GM19395 (cell line): ENCODE results near the gene MYL12B.
"Not testable (repeated sequence)": the region's sequence is repeated elsewhere in the genome, so short reads cannot be mapped to it uniquely, and the experiment has no call there.

ENCODE experiments used
- ATAC-seq: cut with Tn5 transposase; IDR thresholded peaks from one replicate; pipeline ENCODE4 v1.9.1; 2021; ENCODE audit warnings: mild to moderate bottlenecking, moderate library complexity; ENCODE audit not compliant: unreplicated experiment

MYL12B gene

DNA sequence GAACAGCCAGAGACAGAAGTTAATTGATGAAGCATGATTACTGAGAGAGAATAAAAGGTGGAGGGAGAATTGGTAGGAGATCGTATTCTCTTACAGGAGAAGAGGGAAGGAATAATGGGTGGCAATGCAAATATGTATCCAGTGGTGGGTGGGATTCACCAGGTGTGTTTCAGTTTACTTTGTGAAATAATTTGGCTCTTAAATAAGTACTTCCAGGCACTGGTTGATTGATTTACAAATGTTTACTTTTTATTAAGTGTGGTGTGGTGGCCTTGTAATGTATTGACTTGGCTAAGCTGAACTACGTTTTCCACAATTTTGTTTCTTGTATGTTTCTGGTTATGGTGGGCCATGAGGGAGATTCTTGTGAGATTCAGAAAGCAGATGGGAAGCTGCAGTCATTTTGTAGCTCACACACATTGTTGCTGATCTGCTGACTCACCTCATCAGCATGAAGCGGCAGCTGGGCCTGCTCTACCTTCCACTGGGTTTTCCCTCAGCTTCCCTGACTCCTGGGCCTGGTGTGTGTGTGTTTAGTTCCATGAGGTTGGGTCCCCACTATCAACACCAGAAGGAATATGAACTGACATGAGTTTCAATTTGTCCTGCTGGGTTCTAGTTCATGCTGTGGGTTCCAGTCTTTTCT lies 32.6 kb downstream of the MYL12B start:
- no peak for ATAC-seq

DNA sequence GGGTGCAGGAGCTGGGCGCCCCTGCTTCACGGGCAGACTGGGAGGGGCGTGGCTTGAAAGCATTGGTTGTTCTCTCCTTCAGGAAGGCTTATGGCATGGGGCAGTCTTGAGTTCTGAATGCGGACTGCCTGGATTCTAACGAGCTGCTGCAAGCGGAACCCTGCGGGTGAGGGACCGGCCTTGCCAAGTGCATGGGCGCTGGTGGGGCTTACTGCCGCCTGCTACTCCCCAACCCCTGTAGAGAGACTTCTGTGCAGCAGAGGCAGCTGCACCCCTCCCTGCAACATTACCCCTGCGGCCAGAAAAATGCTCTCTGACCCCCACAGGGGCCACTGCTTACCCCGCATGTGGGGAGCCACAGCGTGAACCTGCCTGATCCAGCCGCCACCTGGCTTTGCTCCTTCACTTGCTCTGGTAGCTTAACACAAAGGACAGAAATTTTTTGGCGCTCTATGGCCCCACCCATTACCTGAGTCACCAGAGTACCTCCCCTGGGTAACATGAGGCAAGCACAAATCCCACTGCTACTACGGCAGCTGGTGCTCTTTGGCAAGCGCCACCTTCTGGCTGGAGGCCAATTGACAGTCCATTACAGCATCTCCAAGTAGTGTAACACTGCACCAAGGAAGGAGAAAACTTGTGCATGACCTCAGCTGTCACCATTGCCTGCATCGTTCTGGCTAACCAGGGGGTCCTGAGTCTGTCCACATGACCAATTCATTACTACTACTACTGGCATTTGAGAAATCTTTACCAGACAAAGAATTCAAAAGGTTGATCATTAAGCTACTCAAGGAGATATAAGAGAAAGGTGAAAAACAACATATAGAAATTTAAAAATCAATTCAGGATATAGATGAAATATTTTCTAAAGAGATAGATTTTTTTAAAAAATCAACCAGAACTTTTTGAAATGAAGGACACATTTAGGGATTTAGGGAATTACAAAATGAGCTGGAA lies 35.4 kb downstream of the MYL12B start:
- ATAC-seq: peak; percentile 99

GRCh38 chr18:3304832-3305231 lies 42.9 kb downstream of the MYL12B start:
- ATAC-seq: no peak

DNA sequence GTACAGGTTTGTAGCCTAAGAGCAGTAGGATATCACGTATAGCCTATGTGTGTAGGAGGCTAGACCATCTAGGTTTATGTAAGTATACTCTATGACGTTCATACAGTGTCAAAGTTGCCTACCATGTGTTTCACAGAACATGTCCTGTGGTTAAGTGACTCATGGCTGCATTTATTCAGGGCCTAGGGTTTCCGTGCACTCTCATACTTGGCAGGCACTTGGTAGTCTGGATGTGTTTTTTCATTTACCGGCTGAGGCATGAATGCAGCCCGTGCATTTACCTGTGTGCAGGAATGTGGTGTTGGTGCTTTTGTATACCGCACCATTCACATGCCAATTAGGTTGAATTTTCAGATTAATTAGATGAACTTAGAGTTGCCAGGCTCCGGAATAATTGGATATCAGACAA lies 43.4 kb downstream of the MYL12B start:
- no peak for ATAC-seq

- no peak for ATAC-seq
Observed at GRCh38 chr18:3305933-3306332, 44.0 kb downstream of the MYL12B start.

GRCh38 chr18:3306391-3306790 lies 44.5 kb downstream of the MYL12B start:
- no peak for ATAC-seq

DNA sequence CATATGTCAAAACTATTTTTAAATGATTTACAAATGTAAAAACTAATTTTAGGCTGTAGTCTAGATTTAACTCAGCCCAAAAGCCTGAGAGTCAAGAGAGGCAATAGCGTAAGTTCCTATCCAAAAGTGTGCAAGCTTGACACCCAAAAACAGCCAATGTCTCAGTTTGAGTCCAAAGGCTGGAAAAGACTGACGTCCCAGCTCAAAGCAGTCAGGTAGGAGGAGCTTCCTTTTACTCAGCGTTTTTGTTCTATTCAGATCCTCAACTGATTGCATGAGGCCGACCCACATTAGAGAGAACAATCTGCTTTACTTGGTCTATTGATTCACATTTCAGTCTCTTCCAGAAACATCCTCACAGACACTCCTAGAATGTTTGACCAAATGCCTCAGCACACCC lies 51.8 kb downstream of the MYL12B start:
- no peak for ATAC-seq

GRCh38 chr18:3315344-3315743 lies 53.4 kb downstream of the MYL12B start:
- ATAC-seq: not testable (repeated sequence)

DNA sequence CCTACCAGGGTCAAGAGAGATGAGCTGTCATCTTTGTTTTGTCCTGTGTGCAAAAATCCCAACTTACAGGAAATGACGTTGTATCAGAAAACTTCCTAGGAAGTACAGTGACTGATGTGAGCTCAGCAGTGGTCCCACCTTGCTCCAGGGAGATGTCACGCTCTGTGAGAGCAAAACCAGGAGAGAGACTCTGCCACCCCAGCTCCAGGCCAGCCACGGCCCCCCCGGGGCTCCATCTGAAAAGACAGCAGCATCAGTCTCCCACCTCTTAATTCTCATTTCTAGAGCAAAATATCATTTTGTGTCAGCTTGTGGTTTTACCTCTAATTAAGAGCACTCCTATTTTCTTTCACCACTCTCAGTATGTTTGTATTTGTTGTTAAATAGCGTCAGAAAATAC lies 57.5 kb downstream of the MYL12B start:
- no peak for ATAC-seq

GRCh38 chr18:3319894-3320454 lies 58.0 kb downstream of the MYL12B start:
- ATAC-seq: no peak

DNA sequence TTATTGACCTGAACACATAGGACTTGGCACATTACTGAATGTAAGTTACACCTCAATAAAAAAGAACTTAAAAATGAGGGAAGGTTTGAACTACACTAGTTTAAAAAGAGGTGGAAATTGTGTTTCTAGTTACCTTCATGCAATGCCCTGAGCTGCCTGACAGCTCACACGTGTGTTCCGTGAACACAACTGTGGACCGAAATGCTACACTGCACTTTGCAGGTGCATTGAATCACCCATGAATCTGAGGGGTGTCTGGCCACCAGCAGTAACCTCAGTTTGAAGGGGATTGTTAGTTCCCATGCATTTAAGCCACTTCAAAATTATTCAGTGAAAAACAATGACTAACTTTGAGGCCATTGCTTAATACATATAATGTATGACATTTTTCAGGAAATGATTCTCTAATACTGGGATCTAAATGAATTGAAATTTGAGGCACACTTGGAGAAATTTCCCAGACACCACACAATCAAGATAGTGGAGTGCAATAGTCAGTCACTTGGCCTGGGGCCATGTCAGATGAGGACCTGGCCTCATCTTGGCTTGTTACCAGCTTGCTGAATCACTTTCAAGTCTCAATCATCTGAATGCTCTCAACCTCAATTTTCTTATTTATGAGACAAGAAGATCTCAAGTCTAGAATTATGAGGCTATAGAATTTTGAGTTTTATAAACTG lies 59.3 kb downstream of the MYL12B start:
- no peak for ATAC-seq

DNA sequence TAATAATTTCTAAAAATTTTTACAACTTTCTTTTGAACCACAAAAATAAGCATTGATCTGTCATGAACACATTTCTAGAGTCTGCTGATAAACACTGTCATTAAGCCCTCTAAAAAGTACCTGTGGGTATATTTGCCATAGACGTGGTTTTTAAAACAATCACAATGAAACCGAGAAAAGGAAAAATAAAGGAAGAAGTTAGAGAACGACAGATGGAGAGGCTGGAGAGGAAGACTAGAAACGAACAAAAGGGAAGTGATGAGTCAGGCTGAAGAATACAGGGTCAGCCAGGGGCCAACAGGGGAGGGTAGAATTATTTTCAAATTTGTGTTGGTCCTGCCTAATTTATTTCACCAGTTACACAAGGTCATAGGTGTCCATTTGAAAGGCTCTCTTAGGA lies 62.0 kb downstream of the MYL12B start:
- ATAC-seq: no peak
